OCI-LY7 (cell line): ENCODE data around the gene PCDHGA6. TPM values are rescaled to one million over a fixed set of nuclear protein-coding genes. Genes with fewer than 3 reads are reported as not detected.
A peak's percentile ranks its signal among the peaks of the same experiment; 100 is the strongest.

ENCODE experiments used
- BruUV-seq: library from RNA; stranded (reverse); fragments of 400-500 nt; replicated peaks from 2 replicates; lab custom pipeline; 2021; lab: Mats Ljungman, UMichigan
- CTCF ChIA-PET: fragments of 300-600 bp; sonication (Branson Sonifier 250); formaldehyde crosslinking; loops from one replicate; lab custom pipeline; 2022; ENCODE audit warnings: antibody characterized with exemption; ENCODE audit not compliant: unreplicated experiment; lab: Charles Lee
- POLR2A ChIA-PET: fragments of 300-600 bp; sonication (Branson Sonifier 250); formaldehyde crosslinking; loops from one replicate; lab custom pipeline; 2022; ENCODE audit warnings: antibody characterized with exemption; lab: Charles Lee
- DNase-seq: peaks from one replicate; pipeline ENCODE4 v3.0.0-alpha.2; 2015; ENCODE audit warnings: low spot score
- H2AFZ ChIP-seq: fragments of 200-600 bp; sonication (generic), shearing (Covaris generic); 2 replicates; pipeline ENCODE4 v1.6.1; 2014; ENCODE audit warnings: mild to moderate bottlenecking, antibody characterized with exemption, low read length, moderate library complexity
- H3K27ac ChIP-seq: fragments of 200-600 bp; sonication (generic); 2 replicates; pipeline ENCODE4 v1.5.1; 2014; ENCODE audit warnings: mixed run types, low read depth, mild to moderate bottlenecking, moderate library complexity, low read length, inconsistent platforms; ENCODE audit not compliant: poor library complexity, severe bottlenecking
- H3K36me3 ChIP-seq: fragments of 200-600 bp; sonication (generic); 2 replicates; pipeline ENCODE4 v1.6.1; 2014; ENCODE audit warnings: mild to moderate bottlenecking, antibody characterized with exemption, low read length, moderate library complexity, mixed read lengths; ENCODE audit not compliant: insufficient read depth
- H3K4me1 ChIP-seq: fragments of 200-600 bp; sonication (generic); 2 replicates; pipeline ENCODE4 v1.5.1; 2014; ENCODE audit warnings: mild to moderate bottlenecking, low read length; ENCODE audit not compliant: insufficient read depth, poor library complexity, severe bottlenecking
- H3K4me2 ChIP-seq: fragments of 200-600 bp; sonication (generic); 2 replicates; pipeline ENCODE4 v1.6.1; 2014; ENCODE audit warnings: mild to moderate bottlenecking, low read length
- H3K4me3 ChIP-seq: fragments of 200-600 bp; sonication (generic); 2 replicates; pipeline ENCODE4 v1.5.1; 2014; ENCODE audit warnings: mild to moderate bottlenecking, low read depth, low read length; ENCODE audit not compliant: poor library complexity, severe bottlenecking
- H3K79me2 ChIP-seq: fragments of 200-600 bp; sonication (generic); 2 replicates; pipeline ENCODE4 v1.6.1; 2016; ENCODE audit warnings: low read depth, mild to moderate bottlenecking, low read length, moderate library complexity, mixed read lengths; ENCODE audit not compliant: insufficient read depth
- H3K9me2 ChIP-seq: fragments of 200-600 bp; sonication (generic); 2 replicates; pipeline ENCODE4 v1.6.1; 2016; ENCODE audit warnings: mild to moderate bottlenecking, low read length, mixed read lengths; ENCODE audit not compliant: insufficient read depth
- H3K9me3 ChIP-seq: fragments of 200-600 bp; sonication (generic); 2 replicates; pipeline ENCODE4 v1.6.1; 2014; ENCODE audit warnings: mild to moderate bottlenecking, mixed run types, low read length, mixed read lengths
- H4K20me1 ChIP-seq: fragments of 200-600 bp; sonication (generic); 2 replicates; pipeline ENCODE4 v1.6.1; 2014; ENCODE audit warnings: mild to moderate bottlenecking, antibody characterized with exemption, low read length, moderate library complexity, mixed read lengths; ENCODE audit not compliant: insufficient read depth
- CTCF ChIP-seq: fragments of 200-600 bp; sonication (generic); conservative IDR thresholded peaks from 2 replicates; pipeline ENCODE4 v1.5.1; 2014; ENCODE audit warnings: mild to moderate bottlenecking, antibody characterized with exemption, low read length, moderate library complexity, mixed read lengths
- EZH2phosphoT487 ChIP-seq: fragments of 200-600 bp; sonication (generic); IDR thresholded peaks from 2 replicates; pipeline ENCODE4 v1.6.1; 2018; ENCODE audit warnings: low read depth, borderline replicate concordance, mild to moderate bottlenecking, mixed run types, antibody characterized with exemption, low read length, moderate library complexity, mixed read lengths
- intact Hi-C: fragments of 100-400 bp; cut with micrococcal nuclease; formaldehyde crosslinking; loops from one replicate; pipeline ENCODE4 v1.10.0; 2022; ENCODE audit not compliant: unreplicated experiment
- total RNA-seq, 2 experiments: library from RNA; depleted of rRNA in 1 of 2; stranded (reverse); fragments of >200 nt in 1 of 2; shearing (Covaris generic) in 1 of 2; gene quantifications; 2 replicates each; pipeline ENCODE4 v1.2.3, GENCODE V29; 2014 to 2022

PCDHGA6 gene
- total RNA-seq, 2 experiments from 2014 or later = 5.5 to 6.3 TPM

GRCh38 chr5:141411575-141411974 lies 37.9 kb downstream of the PCDHGA6 start:
- Histone ChIP-seq H2AFZ (no peak overlapping the region), H3K36me3 (no peaks in the 10 kb centered on the region), H3K9me3 (no peaks in the 10 kb centered on the region), H4K20me1 (no peaks in the 10 kb centered on the region), H3K4me3 (no peak overlapping the region), H3K4me1 (no peaks in the 10 kb centered on the region), H3K9me2 (no peaks in the 10 kb centered on the region), H3K27ac (no peak overlapping the region), H3K4me2 (no peak overlapping the region), H3K79me2 (no peaks in the 10 kb centered on the region)
- ChIA-PET POLR2A (interaction anchor here (2.2 kb wide), 1 partner anchor 152 kb away, joined by 6 read pairs; no protein-coding TSS in a partner anchor), CTCF (interaction anchor here (0.9 kb wide), 1 partner anchor 152 kb away, joined by 5 read pairs; no protein-coding TSS in a partner anchor)
- intact Hi-C loops = loop anchor here (5.0 kb wide), 1 partner anchor 54 kb away; the partner anchor contains the start of genes PCDHGA4 and PCDHGB2
- no peak for TF ChIP-seq CTCF
- TF ChIP-seq EZH2phosphoT487 = no peak
- DNase-seq = no peak
- no TSS peak for BruUV-seq

GRCh38 chr5:141412854-141413539 lies 39.3 kb downstream of the PCDHGA6 start, which contains the start of gene PCDHGA10:
TSS of gene PCDHGA10 (plus strand) at chr5:141412987. CDS start at chr5:141413176, 189 bp downstream.
- DNase-seq = peak; percentile 70
- H2AFZ ChIP-seq = no peak within 1 kb of the TSS
- CTCF ChIA-PET = interaction anchor here (0.9 to 1.7 kb wide), 4 partner anchors 43 to 151 kb away, joined by 3 to 8 read pairs (median 4); partner anchors contain the start of gene PCDHGB3
- H4K20me1 ChIP-seq = no peaks in the 10 kb centered on the region
- no peak within 1 kb of the TSS for H3K4me3 ChIP-seq
- TF ChIP-seq CTCF (peak; percentile 88), EZH2phosphoT487 (no peak)
- no peaks in the 10 kb centered on the region for H3K9me2 ChIP-seq
- no peak within 1 kb of the TSS for H3K27ac ChIP-seq
- H3K79me2 ChIP-seq = no peaks in the 10 kb centered on the region
- no peaks in the 10 kb centered on the region for H3K4me1 ChIP-seq
- no TSS peak for BruUV-seq
- peak within 1 kb of the TSS; percentile 37; the same call in 1 of the 2 replicates for H3K4me2 ChIP-seq
- intact Hi-C loops = loop anchor here (1.0 to 5.0 kb wide), 2 partner anchors 26 to 56 kb away; partner anchors contain the start of genes PCDHGA4, PCDHGB2 and PCDHGB4
- POLR2A ChIA-PET = interaction anchor here (0.9 to 2.2 kb wide), 4 partner anchors 63 to 151 kb away, joined by 3 to 6 read pairs (median 3); partner anchors contain the start of gene PCDHGB1
- H3K36me3 ChIP-seq = no peaks in the 10 kb centered on the region
- H3K9me3 ChIP-seq = no peaks in the 10 kb centered on the region
